GM19438 (cell line): Measurements from ENCODE around the gene FBXO7.

Source experiments
- ATAC-seq: cut with Tn5 transposase; IDR thresholded peaks from one replicate; pipeline ENCODE4 v1.9.1; 2021; ENCODE audit warnings: low read depth; ENCODE audit not compliant: unreplicated experiment

Gene FBXO7

DNA sequence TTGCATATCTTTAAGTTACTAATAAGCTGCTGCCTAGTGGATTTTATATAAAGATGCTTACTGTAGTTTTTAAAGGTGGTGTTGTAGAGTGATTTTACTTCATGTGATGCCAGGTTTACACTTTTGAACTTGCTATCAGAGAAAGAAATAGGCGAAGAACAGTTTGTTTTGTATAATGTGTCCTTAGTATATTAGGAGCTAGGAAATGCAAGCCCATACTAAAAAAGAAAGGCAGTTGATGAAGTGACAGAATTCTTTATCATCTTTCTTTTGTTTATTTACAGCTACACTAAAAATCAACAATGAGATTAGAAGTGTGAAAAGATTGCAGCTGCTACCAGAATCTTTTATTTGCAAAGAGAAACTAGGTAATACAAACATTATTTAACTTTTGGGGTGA lies 12.8 kb downstream of the FBXO7 start:
- ATAC-seq: no peak

DNA sequence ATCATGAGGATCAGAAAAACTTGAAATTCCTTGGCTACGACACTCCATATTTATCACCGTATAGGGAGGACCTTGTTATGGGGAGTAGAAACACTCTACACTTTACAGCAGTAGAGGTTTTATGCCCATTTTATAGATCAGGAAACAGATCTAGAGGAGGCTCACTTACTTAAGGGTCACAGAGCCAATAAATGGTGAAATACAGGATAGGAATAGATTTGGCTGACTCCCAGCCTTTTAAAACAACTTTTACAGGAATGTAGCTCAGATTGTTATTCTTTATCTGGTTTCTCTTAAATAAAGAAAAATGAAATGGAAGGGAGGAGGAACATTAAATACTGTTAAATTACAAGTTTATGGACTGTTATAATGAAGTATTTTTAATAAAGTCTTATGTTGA lies 14.8 kb downstream of the FBXO7 start:
- no peak for ATAC-seq

DNA sequence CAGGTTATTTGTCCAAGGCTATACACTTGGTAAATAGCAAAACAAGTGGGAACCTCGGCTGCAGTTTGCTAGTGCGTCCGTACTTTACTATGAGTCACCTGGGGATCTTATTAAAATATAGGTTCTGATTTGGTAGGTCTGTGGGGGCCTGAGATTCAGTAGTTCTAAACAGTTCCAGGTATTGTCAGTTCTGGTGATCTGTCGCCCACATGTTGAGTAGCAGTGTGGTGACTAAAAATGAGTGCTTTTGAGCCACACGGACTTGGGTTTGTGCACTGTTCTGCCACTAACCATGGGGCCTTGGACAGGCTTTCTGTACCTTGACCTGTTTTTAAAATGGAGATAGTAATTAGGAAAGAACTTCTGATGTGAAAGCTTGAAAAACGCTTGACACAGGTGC lies 15.7 kb downstream of the FBXO7 start:
- no peak for ATAC-seq

DNA sequence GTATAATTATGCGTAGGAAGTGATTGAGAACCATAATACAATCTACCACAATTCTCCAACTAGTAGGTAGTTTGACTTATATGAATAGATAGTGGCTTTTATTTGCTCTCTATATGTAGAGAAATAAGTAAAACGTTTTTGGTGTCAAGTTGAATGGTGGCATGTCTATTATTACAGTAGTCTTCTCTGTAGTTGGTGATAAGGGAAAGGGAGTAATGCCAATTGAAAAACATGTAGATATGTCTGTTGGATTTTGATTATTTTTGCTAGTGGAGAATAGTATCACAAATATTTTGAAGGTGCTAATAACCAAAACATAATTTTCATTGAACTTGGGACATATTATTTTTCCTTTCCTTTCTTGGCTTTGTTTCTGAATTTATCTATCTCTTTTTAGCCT lies 17.5 kb downstream of the FBXO7 start:
- ATAC-seq: no peak

DNA sequence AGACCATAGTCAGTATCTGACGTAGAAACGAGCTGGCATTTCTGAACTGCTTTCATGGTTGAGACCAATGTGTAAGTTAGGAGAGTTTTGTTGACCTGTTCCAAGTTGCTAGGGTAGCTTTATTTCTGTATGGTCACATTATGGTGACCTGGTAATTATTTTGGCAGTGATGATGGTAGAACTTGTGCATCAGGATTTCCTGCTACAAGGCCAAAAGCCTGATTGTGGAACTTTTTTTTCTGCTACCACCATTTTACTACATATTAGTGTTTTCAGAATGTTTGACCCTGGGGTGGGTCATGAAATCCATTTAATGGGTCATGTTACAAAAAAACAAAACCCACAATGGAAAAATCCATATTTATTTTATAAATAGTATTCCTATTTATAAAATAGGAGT lies 18.9 kb downstream of the FBXO7 start:
- ATAC-seq: no peak

DNA sequence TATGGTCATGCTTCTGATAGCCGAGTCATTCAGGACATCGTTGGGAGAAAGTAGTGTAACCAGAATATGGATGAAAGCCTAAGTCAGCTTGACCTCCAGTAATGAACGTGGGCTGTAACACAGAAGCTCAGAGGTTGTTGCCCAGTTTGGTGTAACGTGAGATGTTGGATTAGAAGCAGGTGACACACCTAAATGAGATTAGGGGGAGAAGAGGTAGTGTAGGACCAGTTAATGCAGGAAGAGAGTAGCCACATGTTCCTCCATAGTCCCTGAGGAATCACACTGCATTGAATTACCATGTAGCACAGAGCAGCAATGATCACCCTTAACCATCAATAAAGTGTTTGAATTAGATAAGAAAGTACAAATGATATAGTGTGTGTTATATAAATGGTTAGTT lies 20.4 kb downstream of the FBXO7 start:
- no peak for ATAC-seq

DNA sequence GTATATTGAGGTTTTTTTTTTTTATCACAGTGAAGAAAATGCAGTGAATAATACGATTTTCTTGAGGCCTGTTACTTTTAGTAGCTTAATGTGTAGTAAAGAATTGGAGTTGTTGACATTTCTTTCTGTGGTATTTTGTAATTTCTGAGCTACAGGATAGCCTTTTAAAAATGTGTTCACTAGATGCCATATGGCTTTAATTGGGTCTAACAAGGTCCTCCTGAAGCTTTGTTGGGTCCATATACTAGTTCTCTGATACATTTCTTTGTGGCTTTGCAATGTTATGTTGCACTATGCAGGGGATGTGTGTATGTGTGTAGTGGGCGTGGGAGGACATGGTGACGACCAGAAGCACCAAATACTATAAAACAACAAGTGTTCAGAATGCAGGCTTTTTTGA lies 25.1 kb downstream of the FBXO7 start:
- no peak for ATAC-seq

DNA sequence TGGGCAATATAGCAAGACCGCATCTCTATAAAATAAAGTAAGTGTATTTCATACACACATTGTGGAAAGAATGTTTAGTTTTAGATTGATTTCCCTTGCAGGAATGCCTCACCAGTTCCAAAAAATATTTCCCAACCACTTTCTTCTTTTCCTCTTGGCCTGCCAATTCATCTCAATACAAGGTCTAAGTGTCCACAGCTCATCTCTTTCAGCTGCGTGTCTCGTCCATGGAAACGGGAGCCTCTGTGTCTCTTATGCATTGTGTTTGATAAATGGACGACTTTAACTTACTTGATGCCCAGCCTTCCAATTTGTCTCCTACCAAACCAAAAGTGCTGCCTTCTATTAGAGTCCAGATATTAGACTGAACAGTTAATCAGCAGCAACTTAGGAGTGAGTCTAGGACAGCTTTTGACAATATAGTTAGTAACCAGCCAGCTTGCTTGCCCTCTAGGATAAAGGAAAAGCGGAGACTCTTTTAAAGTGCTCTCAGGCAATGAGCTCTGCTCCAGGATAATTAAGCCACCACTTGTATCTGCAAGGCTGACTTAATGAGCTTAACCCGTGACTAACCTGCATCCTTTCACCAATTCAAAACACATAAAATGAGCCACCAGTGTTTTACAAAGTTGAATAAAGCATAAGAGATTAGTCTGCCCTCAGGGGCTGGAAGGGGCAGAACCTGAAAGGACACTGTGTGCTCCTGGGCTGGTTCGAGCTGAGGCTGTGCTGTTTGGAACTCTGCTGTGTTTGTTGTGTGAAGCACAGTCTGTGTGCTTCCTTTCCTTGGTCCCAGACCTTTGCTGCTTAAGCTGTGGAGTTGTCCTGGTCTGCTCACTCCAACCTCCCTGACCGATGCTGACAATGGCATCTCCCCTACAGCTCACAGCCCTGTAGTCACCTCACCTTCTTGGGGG lies 27.5 kb downstream of the FBXO7 start:
- ATAC-seq: no peak

DNA sequence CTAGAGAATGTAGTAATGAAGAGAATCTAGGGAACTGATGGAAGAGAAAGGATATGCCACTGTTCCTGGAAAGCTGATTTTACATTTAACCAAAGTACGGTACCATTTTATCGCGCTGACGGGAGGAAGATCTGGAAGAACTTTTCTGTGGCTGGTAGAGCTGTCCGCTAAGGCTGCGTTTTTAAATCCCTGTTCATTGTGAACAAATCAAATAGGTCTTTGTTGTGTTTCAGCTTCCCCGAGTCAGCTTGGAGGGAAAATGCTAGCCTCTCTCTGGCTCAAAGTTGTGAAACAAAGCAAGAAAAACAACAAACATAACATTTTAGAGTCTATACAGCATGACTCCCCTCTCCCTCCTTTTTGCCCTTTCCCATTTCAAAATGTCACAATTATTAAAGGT lies 34.4 kb downstream of the FBXO7 start:
- no peak for ATAC-seq

DNA sequence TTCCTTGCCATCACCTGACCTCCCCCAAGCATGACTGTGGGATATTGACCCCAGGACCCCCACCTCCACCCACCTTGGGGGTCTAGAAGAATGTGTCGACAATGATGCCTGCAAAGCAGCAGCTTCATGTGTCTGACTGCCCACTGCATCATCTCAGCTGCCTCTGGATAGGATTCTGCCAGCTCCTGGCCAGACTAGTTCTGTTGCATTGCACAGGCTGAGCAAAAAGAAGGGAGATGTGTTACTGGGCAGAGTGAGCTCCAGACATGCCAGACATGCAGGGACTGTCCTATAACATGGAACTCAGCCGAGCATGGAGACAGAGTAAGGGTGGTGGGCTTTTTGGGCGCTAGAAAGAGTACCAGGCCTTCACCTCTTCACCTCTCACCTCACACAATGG lies 36.7 kb downstream of the FBXO7 start:
- no peak for ATAC-seq

DNA sequence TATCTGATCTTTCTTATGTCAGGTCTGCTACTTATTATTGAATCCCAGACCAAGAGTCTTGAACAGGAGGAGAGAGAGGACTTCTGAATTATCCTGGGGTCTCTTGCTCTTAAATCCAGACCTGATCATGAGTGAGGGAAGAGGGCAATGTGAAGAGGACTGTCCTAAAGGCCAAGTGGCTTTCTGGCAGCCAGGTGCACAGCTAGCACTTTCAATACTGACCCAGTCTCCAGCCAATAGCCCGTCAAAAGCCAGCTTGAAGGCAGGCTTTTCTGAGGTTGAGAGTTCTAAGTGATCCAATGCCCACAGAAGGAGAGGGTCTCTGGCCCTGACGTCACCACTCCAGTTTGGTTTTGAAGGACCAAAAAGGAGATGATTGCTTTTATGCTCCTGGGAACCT lies 37.2 kb downstream of the FBXO7 start:
- ATAC-seq: no peak

DNA sequence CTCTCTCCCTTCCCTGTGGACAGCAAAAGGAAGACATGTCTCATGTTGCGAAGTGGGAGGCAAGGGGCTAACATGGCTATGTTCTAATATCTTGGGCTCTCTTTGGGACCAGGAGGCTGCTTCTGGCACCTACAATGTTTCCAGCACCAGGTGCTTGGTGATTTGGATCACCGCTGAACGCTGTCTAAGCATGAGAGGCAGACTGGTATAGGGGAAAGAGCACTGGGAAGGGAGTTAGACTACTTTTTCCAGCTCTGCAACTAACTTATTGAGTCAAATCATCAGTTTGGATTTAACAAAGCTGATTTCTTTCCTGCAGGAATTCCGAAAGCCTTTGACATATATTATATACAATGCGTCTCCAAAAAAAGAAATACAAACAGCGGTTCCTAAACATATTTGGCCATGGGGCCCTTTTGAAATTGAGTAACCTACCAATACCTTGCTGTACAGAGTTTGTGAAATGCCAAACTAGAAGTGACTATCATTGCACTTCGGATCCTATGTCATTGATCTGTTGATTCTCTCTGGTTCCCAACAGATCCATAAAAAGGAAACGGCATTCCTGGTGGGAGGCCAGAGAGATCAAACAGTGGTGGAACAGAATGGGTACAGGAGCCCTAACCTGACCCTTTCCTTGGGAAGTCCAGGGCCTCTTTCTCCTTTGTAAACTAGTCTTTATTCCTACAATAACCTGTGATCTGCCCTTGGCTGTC lies 37.8 kb downstream of the FBXO7 start:
- no peak for ATAC-seq

DNA sequence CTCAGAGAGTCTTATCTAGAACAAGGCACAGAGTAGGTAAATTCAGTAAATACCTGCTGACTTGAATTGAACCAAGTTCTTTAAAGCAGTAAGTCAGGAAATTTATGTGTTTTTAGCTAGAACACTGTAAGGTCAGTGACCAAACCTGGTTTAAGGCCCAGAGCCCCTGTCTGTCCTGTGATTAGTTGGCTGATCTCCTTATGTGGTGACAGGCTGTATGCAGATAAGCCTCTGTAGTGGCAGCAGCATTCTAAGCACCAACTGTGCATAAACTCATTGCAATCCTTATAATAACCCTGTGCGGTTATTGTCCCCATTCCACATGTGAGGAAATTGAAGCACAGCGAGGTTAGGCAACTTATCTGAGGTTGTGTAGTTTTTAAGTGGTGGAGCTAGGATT lies 40.5 kb downstream of the FBXO7 start:
- no peak for ATAC-seq

DNA sequence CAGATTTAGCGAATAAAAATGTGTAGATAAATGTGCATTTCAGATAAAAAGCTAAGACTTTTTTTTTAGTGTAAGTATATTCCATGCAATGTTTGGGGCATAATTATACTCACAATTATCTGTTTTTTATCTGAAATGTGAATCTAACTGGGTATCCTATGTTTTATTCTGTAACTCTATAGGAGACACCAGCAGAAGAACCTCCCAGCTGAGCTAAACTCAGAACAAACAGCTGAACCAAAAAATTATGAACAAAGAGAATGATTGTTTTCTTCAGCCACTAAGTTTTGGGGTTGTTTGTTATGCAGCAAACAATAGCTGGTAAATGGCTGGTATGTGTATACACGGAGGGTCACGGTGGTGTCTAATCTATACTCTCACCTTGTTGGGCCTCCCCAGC lies 42.9 kb downstream of the FBXO7 start:
- ATAC-seq: no peak

DNA sequence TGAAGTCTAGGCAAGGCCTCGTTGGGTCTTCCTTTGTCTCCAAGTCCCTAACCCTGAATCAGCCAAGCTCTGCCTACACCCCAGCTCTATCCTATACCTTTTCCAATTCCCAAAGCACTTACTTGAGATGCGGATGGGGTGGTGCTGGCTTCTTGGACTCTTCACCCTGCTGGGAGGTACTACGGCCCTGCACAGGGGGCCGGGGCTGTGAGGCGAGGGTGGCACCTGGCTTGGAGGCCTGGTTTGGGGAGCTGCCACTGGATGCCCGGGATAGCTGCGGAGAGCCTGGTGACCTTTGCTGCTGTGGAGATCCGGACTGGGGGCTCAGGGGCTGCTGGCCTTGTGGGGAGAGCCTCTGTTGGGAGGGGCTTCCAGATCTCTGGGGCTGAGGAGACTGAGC lies 43.3 kb downstream of the FBXO7 start:
- ATAC-seq: no peak

DNA sequence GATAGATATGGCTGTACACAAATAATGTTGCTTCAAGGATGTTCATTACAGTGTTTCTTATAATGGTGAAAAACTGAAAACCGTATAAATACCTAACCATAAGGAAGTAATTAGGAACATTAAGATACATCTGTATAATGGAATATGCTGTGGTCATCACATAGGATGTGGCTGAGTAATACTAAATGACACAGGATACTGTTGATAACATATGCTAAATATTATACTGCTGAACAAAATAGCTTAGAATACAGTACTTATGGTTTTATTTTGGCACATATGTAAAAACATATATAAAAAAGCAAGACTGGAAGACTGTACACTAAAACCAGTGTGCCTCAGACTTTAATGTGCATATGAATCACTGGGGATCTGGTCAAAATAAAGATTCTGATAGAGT lies 43.8 kb downstream of the FBXO7 start:
- no peak for ATAC-seq

DNA sequence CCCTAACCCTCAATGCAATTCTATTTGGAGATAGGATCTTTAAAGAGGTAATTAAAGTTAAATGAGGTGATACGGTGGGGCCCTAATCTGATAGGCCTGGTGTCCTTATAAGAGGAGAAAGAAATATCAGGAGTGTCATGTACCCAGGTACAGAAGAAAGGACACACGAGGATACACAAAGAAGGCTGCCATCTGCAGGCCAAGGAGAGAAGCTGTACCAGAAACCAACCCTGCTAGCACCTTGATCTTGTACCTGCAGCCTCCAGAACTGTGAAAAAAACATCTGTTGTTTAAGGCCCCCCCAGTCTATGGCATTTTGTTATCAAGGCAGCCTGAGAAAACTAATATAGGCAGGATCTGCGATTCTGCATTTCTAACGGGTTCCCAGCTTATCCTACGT lies 44.2 kb downstream of the FBXO7 start:
- no peak for ATAC-seq

DNA sequence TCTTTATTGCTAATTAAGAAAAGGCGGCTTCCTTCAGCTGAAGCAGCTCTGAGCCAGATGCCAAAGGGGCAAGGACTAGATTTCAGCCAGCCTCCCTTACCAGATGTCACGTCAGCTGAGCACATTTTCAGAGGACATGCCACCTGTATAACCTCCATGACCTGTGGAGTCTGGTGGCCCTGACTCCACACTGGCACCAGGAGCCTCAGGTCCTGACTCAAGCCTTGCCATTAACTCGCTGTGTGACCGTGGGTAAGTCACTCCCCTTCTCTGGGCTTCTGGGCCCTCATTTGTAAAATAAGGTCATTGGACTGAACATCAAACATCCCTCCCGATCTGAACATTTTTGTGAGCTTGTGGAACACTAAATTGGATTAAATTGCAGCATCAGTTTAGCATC lies 46.0 kb downstream of the FBXO7 start:
- ATAC-seq: no peak

DNA sequence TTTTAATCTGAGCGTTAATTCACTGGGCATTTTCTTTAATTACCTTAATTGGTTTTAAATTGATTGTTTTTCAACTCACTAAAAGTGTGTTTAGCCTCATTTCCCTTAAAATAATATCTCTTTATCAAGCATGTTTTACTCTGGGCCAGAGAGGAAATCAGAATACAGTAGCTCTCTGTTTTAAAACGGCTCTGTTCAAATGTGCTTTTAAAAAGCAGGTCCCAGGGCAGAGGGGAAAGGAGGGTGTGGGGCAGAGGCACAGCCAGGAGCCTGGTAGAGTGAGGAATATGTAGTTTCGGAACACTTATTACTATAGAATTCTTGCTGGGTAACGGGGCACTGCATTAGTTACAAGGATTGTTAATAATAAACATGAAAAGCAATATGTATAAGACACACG lies 47.6 kb downstream of the FBXO7 start:
- ATAC-seq: no peak

DNA sequence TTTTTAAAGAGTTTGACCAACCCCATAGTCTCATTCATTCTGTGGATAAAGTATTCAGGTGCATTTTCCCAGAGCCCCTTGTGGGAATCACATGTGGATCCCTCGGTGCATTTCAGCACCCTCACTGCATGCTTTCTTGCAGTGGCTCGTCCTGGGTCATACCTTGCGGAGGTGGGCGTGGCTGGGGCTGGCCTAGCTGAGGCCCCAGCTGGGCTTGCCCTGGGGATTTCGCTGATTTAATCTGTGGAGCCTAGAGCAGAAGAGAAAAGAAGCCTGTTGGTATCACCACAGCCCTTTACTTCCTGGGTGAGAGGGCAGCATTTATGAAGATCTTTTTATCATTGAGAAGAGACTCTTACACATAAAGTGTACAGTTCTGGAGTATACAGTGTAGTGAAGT lies 53.1 kb downstream of the FBXO7 start:
- no peak for ATAC-seq

DNA sequence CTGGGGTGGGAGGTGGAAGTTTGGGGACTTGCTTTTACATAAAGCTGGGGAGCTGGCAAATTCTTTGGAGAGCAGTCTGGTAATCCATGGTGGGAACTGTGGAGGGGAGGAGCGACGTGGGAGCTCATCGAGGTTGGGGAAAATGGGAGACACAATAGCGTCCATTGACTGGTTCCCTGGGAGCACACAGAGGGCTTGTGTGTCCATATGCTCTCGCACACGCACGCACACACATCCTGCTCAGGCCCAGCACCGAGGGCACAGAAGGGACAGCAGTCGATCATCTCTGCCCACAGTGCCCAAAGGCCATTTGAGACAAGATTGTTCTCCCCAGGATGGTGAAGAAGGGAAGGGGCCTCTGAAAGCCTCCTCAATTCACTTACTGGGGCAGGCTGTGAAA lies 53.7 kb downstream of the FBXO7 start:
- ATAC-seq: no peak
